ENCODE measurements around the gene HAS3.

The HAS3 gene

GRCh38 chr16:69157196-69157595, 51.7 kb downstream of the HAS3 start:
- no peak for DNase-seq

- DNase-seq = no peak
Observed at GRCh38 chr16:69160192-69160591, 54.7 kb downstream of the HAS3 start.

GRCh38 chr16:69165584-69165983, 60.1 kb downstream of the HAS3 start:
- no peak for DNase-seq

GRCh38 chr16:69166221-69166833, 60.9 kb downstream of the HAS3 start:
- no peak for DNase-seq

- DNase-seq = no peak
Observed at GRCh38 chr16:69166946-69167930, 61.8 kb downstream of the HAS3 start.

Data from NK-92 treated with Interleukin-12 subunit alpha and Interleukin-12 subunit beta, amount 100 ng/mL, for 24 hours (cell line).